Heart left ventricle (tissue), 13 donors: ENCODE measurements around the gene SELE.
"Not testable (repeated sequence)": the region's sequence is repeated elsewhere in the genome, so short reads cannot be mapped to it uniquely, and the experiment has no call there.

Experiments used
- POLR2A ChIP-seq, 2 donors: fragments of 450-650 bp; IDR thresholded peaks; one replicate each; pipeline ENCODE4 v1.6.1; 2017; ENCODE audit warnings: antibody characterized with exemption in 2 of 2, mild to moderate bottlenecking in 2 of 2, moderate library complexity in 2 of 2
- TF ChIP-seq, protein P1 (sequence below), 12 donors: fragments of 200-600 bp; sonication (generic) in 4 of 12; IDR thresholded peaks; one replicate each; pipeline versions ENCODE4 v1.5.0 to v1.8.0; 2018 to 2022; ENCODE audit warnings: antibody characterized with exemption in 12 of 12, mild to moderate bottlenecking in 5 of 12
- donor health status: ischemic (EF 13 %, LVEDD 7.1; RV severe dilation, severe dysfunction).
- donor health status: DM: no; HTN: yes; CAD: no.
- donor health status: DM: no; HTN: no; CAD: no.
- donor health status: ischemic (EF 25% LVEDD 6.9; RV normal size, moderate dysfunction).
- donor health status: ischemic (EF 25% LVEDD 5.7; RV mildly dilated, moderate dysfunction).
- donor health status: ischemic (EF 35%, LVEDD 5.7; RV mildly dilated, moderate dysfunction).
- donor health status: nonischemic (EF 11% LVEDD 7.7; RV severe dilation, severe dysfunction).
- donor health status: DM: yes; HTN: yes; CAD: no.
- donor health status: PGD.
- donor health status: ischemic (EF 29% LVEDD 5.4; RV normal size, mild dysfunction).
- donor health status: nonischemic (EF 23%, LVEDD 6.1; RV moderate dilation, normal function).

DNA sequence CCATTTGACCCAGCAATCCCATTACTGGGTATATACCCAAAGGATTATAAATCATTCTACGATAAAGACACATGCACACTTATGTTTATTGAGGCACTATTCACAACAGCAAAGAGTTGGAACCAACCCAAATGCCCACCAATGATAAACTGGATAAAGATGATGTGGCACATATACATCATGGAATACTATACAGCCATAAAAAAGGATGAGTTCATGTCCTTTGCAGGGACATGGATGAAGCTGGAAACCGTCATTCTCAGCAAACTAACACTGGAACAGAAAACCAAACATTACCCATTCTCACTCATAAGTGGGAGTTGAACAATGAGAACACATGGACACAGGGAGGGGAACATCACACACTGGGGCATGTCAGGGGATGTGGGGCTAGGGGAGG, 18.8 kb downstream of the SELE start:
- TF ChIP-seq, protein P1, sequence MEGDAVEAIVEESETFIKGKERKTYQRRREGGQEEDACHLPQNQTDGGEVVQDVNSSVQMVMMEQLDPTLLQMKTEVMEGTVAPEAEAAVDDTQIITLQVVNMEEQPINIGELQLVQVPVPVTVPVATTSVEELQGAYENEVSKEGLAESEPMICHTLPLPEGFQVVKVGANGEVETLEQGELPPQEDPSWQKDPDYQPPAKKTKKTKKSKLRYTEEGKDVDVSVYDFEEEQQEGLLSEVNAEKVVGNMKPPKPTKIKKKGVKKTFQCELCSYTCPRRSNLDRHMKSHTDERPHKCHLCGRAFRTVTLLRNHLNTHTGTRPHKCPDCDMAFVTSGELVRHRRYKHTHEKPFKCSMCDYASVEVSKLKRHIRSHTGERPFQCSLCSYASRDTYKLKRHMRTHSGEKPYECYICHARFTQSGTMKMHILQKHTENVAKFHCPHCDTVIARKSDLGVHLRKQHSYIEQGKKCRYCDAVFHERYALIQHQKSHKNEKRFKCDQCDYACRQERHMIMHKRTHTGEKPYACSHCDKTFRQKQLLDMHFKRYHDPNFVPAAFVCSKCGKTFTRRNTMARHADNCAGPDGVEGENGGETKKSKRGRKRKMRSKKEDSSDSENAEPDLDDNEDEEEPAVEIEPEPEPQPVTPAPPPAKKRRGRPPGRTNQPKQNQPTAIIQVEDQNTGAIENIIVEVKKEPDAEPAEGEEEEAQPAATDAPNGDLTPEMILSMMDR (IDR thresholded peaks at IDR 0.05), result not testable (repeated sequence)
- not testable (repeated sequence) for TF ChIP-seq POLR2A (IDR thresholded peaks at IDR 0.05)
